Mucosa of descending colon (tissue), 3 donors: ENCODE measurements around the gene DUOXA1. TPM values are rescaled to one million over a fixed set of nuclear protein-coding genes. Genes with fewer than 3 reads are reported as not detected.
"Not testable (repeated sequence)": the region's sequence is repeated elsewhere in the genome, so short reads cannot be mapped to it uniquely, and the experiment has no call there.

ENCODE experiments used
- ATAC-seq: fragments of 200-7000 bp; cut with Tn5 transposase; one replicate; pipeline ENCODE4 v1.9.1; 2020; ENCODE audit warnings: mild to moderate bottlenecking, moderate library complexity
- DNase-seq, 3 donors: peaks; one replicate each; pipeline ENCODE4 v3.0.0-alpha.2; 2020
- H3K36me3 ChIP-seq: fragments of 200-600 bp; one replicate; pipeline ENCODE4 v1.8.0; 2021; ENCODE audit warnings: low read depth, mild to moderate bottlenecking
- H3K4me1 ChIP-seq: fragments of 200-600 bp; one replicate; pipeline ENCODE4 v1.8.0; 2021; ENCODE audit warnings: low read depth, mild to moderate bottlenecking
- H3K4me3 ChIP-seq: fragments of 200-600 bp; one replicate; pipeline ENCODE4 v1.8.0; 2021; ENCODE audit warnings: mild to moderate bottlenecking
- H3K9me3 ChIP-seq: fragments of 200-600 bp; one replicate; pipeline ENCODE4 v1.8.0; 2021; ENCODE audit warnings: mild to moderate bottlenecking
- intact Hi-C, 2 donors: fragments of 100-400 bp; cut with DNase I in 1 of 2; cut with micrococcal nuclease in 1 of 2; formaldehyde crosslinking; loops; one replicate each; pipeline versions ENCODE4 v1.11.0 to v1.11.1; 2022; cut with DNase I, micrococcal nuclease
- total RNA-seq, 3 donors: library from RNA; stranded (reverse); fragmentation: NEBNext Ultra II Directional in 2 of 3; extraction: Animal tissue kit (Norgen Biotek cat#: 25700) in 2 of 3; gene quantifications; one replicate each; pipeline versions ENCODE4 v1.2.1 to v1.2.4, GENCODE V29; 2021 to 2023
- TF ChIP-seq, protein P1 (sequence below): fragments of 200-600 bp; IDR thresholded peaks from one replicate; pipeline ENCODE4 v1.8.0; 2022; ENCODE audit warnings: antibody characterized with exemption, mild to moderate bottlenecking
- donor health status: DM: no; HTN: no; CAD: no; lungs with moderate emphysema.
- donor health status: DM: no; HTN: no; CAD: no.
- donor health status: DM: no; HTN: yes; CAD: no.

Gene DUOXA1
- total RNA-seq, 3 donors from 2014 or later: 0.29 to 1.6 (median 1.6) TPM

DNA sequence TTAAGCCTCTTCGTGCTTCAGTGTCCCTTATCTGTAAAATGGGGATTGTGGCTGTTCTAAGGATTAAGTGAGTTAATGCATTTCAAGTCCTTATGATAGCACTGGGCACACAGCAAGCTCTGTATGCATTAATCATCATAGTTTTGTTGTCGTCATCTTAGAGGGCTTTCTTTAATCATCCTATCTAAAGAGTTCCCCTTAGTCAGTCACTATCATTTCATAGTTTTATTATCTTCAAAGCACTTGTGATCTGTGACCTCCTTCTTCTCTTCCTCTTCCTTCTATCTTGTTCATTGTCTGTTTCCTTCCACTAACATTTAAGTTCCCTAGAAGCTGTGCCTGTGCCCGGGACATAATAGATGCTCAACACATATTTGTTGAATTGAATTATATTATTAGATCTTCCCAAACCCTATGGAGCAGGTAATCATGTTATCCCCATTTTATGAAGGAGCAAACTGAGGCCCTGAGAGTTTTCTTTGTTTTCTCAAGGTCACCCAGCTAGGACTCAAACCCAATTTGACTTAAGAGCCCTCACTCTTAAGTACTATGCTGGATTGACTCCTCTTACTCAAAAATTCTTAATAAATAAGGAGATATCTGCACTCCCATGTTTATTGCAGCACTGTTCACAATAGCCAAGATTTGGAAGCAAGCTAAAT, 39.8 kb downstream of the DUOXA1 start:
- Histone ChIP-seq H3K4me3 (no peak overlapping the region), H3K4me1 (no peaks in the 10 kb centered on the region), H3K36me3 (no peaks in the 10 kb centered on the region), H3K9me3 (no peaks in the 10 kb centered on the region)
- intact Hi-C loops: no loop called here
- DNase-seq (no peak), ATAC-seq (peak; percentile 56)
- TF ChIP-seq, protein P1, sequence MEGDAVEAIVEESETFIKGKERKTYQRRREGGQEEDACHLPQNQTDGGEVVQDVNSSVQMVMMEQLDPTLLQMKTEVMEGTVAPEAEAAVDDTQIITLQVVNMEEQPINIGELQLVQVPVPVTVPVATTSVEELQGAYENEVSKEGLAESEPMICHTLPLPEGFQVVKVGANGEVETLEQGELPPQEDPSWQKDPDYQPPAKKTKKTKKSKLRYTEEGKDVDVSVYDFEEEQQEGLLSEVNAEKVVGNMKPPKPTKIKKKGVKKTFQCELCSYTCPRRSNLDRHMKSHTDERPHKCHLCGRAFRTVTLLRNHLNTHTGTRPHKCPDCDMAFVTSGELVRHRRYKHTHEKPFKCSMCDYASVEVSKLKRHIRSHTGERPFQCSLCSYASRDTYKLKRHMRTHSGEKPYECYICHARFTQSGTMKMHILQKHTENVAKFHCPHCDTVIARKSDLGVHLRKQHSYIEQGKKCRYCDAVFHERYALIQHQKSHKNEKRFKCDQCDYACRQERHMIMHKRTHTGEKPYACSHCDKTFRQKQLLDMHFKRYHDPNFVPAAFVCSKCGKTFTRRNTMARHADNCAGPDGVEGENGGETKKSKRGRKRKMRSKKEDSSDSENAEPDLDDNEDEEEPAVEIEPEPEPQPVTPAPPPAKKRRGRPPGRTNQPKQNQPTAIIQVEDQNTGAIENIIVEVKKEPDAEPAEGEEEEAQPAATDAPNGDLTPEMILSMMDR: no peak

- ATAC-seq: no peak
- intact Hi-C loops: no loop called here
Measured at GRCh38 chr15:45088801-45089711, 40.6 kb downstream of the DUOXA1 start.

GRCh38 chr15:45087513-45087912, 42.2 kb downstream of the DUOXA1 start:
- Histone ChIP-seq H3K36me3 (no peaks in the 10 kb centered on the region), H3K4me1 (no peaks in the 10 kb centered on the region), H3K9me3 (no peaks in the 10 kb centered on the region), H3K4me3 (no peak overlapping the region)
- intact Hi-C loops: no loop called here
- ATAC-seq: no peak
- TF ChIP-seq, protein P1: no peak
- DNase-seq: no peak

More at GRCh38 chr15:45088801-45089711, 40.6 kb downstream of the DUOXA1 start:
- no peaks in the 10 kb centered on the region for H3K4me1 ChIP-seq
- H3K36me3 ChIP-seq: no peaks in the 10 kb centered on the region
- TF ChIP-seq, protein P1: no peak
- H3K9me3 ChIP-seq: no peaks in the 10 kb centered on the region
- H3K4me3 ChIP-seq: no peak overlapping the region
- DNase-seq: no peak

- intact Hi-C loops: no loop called here
- Histone ChIP-seq H3K4me3 (no peak overlapping the region), H3K9me3 (no peaks in the 10 kb centered on the region), H3K4me1 (no peaks in the 10 kb centered on the region), H3K36me3 (no peaks in the 10 kb centered on the region)
- DNase-seq (no peak), ATAC-seq (no peak)
- TF ChIP-seq, protein P1: no peak
Measured at GRCh38 chr15:45084163-45084562, 45.5 kb downstream of the DUOXA1 start.

DNA sequence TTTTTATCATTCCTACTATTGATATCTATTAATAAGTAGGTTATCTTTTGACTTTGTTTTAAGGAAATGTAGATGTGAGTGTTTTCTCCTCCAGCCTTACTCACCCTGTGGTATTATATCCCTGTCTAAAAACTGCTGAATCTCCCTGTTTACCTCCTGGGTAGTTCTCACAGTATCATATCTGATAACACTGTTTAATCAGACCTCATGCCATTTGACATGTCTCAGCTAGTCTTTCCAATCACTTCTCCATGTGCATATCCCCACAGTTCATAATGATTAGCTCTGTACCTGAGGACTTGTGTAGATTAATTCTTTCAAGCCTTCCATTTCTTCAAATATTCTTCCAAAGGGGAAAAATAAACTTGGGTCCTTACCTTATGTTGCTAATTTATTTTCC, 46.5 kb downstream of the DUOXA1 start:
- intact Hi-C loops: no loop called here
- Histone ChIP-seq H3K9me3 (no peaks in the 10 kb centered on the region), H3K4me3 (no peak overlapping the region), H3K36me3 (no peaks in the 10 kb centered on the region), H3K4me1 (no peaks in the 10 kb centered on the region)
- ATAC-seq: peak; percentile 25
- TF ChIP-seq, protein P1: no peak
- no peak for DNase-seq

DNA sequence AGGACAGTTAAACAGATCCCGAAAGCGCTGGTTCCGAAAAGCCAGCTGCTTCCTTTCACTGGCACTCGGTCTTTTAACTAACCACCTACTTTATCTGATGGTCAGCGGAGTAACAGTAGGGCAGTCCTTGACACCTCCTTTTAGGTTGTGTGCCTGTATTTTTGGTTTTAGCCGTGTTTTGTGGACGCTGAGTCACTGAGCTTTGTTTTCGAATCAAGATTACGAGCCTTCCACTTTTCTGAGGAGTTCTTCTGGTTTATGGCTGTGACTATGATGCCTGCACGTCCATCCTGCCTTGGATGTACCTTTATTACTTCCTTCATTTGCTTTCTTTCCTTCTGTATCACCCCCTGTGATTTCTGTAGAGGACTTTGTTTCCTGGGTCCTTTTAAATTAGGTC, 47.3 kb downstream of the DUOXA1 start:
- intact Hi-C loops, H3K36me3 ChIP-seq, DNase-seq, H3K4me1 ChIP-seq, H3K4me3 ChIP-seq, H3K9me3 ChIP-seq: not testable (repeated sequence)
- peak; percentile 85 for ATAC-seq

DNA sequence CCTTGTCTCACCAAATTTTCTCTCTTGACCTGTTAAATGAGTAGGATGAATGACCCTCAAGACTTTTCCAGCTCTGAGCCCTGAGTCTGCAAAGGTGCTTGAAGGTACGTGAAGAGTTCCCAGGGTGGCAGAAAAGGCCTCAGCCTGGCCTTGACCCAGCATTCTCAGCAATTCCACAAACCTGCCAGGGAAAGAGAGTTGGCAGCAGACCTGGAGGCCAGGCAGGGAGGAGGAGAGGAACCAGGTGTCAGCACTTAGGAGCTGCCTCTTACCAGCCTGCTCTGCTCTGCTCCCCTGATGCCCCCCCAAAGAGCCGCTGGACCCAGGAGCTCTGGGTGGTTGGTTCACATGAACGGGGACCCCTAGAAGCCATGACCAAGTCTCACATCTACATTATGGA, 49.1 kb downstream of the DUOXA1 start:
- H3K4me3 ChIP-seq, H3K4me1 ChIP-seq, DNase-seq, intact Hi-C loops, H3K36me3 ChIP-seq, ATAC-seq, H3K9me3 ChIP-seq: not testable (repeated sequence)

DNA sequence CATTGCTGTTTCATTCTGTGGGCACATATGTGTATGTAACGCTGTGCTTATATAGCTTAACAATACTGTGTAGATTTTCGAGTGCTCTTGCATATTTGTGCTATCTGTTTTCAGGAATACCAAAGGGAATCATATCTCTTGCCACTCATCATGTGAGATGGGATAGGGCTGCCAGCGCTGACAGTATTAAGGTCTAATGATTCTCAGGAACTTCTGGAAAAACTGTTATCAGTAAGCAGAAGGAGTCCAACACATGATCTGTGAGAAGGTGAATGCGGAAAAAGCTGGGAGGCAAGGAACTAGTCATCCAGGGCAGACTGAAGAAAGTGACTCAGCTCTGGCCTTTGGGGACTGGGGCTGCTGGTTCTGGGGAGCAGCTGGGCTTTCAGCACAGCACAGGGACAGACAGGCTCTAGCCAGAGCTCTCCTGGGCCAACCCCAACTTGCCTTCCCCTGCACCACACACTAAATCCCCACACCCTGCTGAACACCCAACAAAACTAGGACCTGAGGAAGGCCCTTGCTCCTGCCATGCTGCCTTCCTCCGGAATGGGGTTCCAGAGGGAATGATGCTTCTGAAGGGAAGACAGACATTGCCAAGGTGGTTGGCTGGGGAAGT, 49.9 kb downstream of the DUOXA1 start:
- ATAC-seq, H3K9me3 ChIP-seq, DNase-seq: not testable (repeated sequence)

More for the DNA sequence above, 49.9 kb downstream of the DUOXA1 start:
- H3K4me1 ChIP-seq, H3K36me3 ChIP-seq, intact Hi-C loops, H3K4me3 ChIP-seq: not testable (repeated sequence)
